Spinal cord (tissue), 10 donors: ENCODE data around the gene GOSR2. TPM values are rescaled to one million over a fixed set of nuclear protein-coding genes. Genes with fewer than 3 reads are reported as not detected.

Experiments used
- DNase-seq, 6 donors: peaks; one replicate each; pipeline versions ENCODE4 v3.0.0 to v3.0.0-alpha.2; 2013 to 2015; ENCODE audit warnings: low spot score in 6 of 6, low read depth in 4 of 6
- H3K27ac ChIP-seq: one replicate; pipeline ENCODE4 v1.5.1; 2013; ENCODE audit warnings: low read depth, low read length, control low read depth
- H3K27me3 ChIP-seq: one replicate; pipeline ENCODE4 v1.6.1; 2013; ENCODE audit warnings: low read length; ENCODE audit not compliant: control insufficient read depth, insufficient read depth
- H3K36me3 ChIP-seq: one replicate; pipeline ENCODE4 v1.6.1; 2013; ENCODE audit warnings: low read length; ENCODE audit not compliant: control insufficient read depth, insufficient read depth
- H3K4me1 ChIP-seq: one replicate; pipeline ENCODE4 v1.6.1; 2013; ENCODE audit warnings: low read length; ENCODE audit not compliant: control insufficient read depth, insufficient read depth
- H3K4me3 ChIP-seq: one replicate; pipeline ENCODE4 v1.5.1; 2013; ENCODE audit warnings: low read depth, low read length, control low read depth
- H3K9me3 ChIP-seq: one replicate; pipeline ENCODE4 v1.6.1; 2013; ENCODE audit warnings: low read length; ENCODE audit not compliant: control insufficient read depth, insufficient read depth
- WGBS: methylation state at CpG from one replicate; pipeline ENCODE4 v1.1.5; 2013; ENCODE audit warnings: missing lambda C conversion rate; ENCODE audit not compliant: insufficient coverage; 5-methylcytosine and 5-hydroxymethylcytosine counted together
- polyA plus RNA-seq, 2 donors: library from polyadenylated mRNA; unstranded; fragments of 120-200 nt; gene quantifications; one replicate each; pipeline ENCODE4 v1.2.1, GENCODE V29; 2013; ENCODE audit not compliant: insufficient read length in 2 of 2
- total RNA-seq, 2 donors: library from RNA; depleted of rRNA in 1 of 2; stranded (reverse); fragments of 120-200 nt in 1 of 2; fragments of >200 nt in 1 of 2; gene quantifications; one replicate each; pipeline versions ENCODE4 v1.2.3 to v1.2.4, GENCODE V29; 2013 to 2014
- donor health status: healthy.

GOSR2 gene
- total and polyA plus RNA-seq, 4 donors, result 42.1 to 56.4 (median 46.8) TPM

GRCh38 chr17:46889992-46890564, 32.9 kb upstream of the GOSR2 start:
- Histone ChIP-seq H3K27ac (no peak overlapping the region), H3K9me3 (no peaks in the 10 kb centered on the region), H3K4me3 (no peak overlapping the region), H3K27me3 (no peaks in the 10 kb centered on the region), H3K4me1 (peaks cover 9% of the 10 kb centered on the region), H3K36me3 (no peaks in the 10 kb centered on the region)
- WGBS, result 43% methylated on average over 12 of the region's 13 CpGs
- no peak for DNase-seq

- H3K9me3 ChIP-seq, result no peaks in the 10 kb centered on the region
- H3K4me1 ChIP-seq, result peaks cover 10% of the 10 kb centered on the region
- H3K4me3 ChIP-seq, result no peak overlapping the region
- no peaks in the 10 kb centered on the region for H3K36me3 ChIP-seq
- 71% methylated on average over 4 of the region's 6 CpGs for WGBS
- H3K27me3 ChIP-seq, result no peaks in the 10 kb centered on the region
- DNase-seq, result no peak
- no peak overlapping the region for H3K27ac ChIP-seq
These were observed 32.3 kb upstream of the GOSR2 start for GRCh38 chr17:46890638-46891037.

GRCh38 chr17:46892192-46892703, 30.7 kb upstream of the GOSR2 start:
- DNase-seq, result no peak
- Histone ChIP-seq H3K27ac (no peak overlapping the region), H3K4me1 (peaks cover 10% of the 10 kb centered on the region), H3K36me3 (no peaks in the 10 kb centered on the region), H3K27me3 (no peaks in the 10 kb centered on the region), H3K9me3 (no peaks in the 10 kb centered on the region), H3K4me3 (no peak overlapping the region)
- 90% methylated on average over 4 of the region's 4 CpGs for WGBS

GRCh38 chr17:46894024-46894423, 28.9 kb upstream of the GOSR2 start:
- Histone ChIP-seq H3K9me3 (no peaks in the 10 kb centered on the region), H3K27me3 (no peaks in the 10 kb centered on the region), H3K4me1 (peaks cover 10% of the 10 kb centered on the region), H3K4me3 (no peak overlapping the region), H3K27ac (no peak overlapping the region), H3K36me3 (no peaks in the 10 kb centered on the region)
- no peak for DNase-seq
- WGBS, result 83% methylated on average over 9 of the region's 9 CpGs

GRCh38 chr17:46894476-46895151, 28.3 kb upstream of the GOSR2 start:
- Histone ChIP-seq H3K36me3 (no peaks in the 10 kb centered on the region), H3K4me3 (no peak overlapping the region), H3K9me3 (no peaks in the 10 kb centered on the region), H3K27ac (no peak overlapping the region), H3K27me3 (no peaks in the 10 kb centered on the region), H3K4me1 (peaks cover 10% of the 10 kb centered on the region)
- no peak for DNase-seq
- 39% methylated on average over 26 of the region's 29 CpGs for WGBS

- H3K27ac ChIP-seq, result no peak overlapping the region
- peaks cover 10% of the 10 kb centered on the region for H3K4me1 ChIP-seq
- H3K4me3 ChIP-seq, result no peak overlapping the region
- WGBS, result 85% methylated on average over 7 of the region's 9 CpGs
- no peak for DNase-seq
- no peaks in the 10 kb centered on the region for H3K36me3 ChIP-seq
- H3K27me3 ChIP-seq, result no peaks in the 10 kb centered on the region
- H3K9me3 ChIP-seq, result no peaks in the 10 kb centered on the region
These were observed 27.8 kb upstream of the GOSR2 start for GRCh38 chr17:46895171-46895570.

- Histone ChIP-seq H3K36me3 (no peaks in the 10 kb centered on the region), H3K27ac (no peak overlapping the region), H3K4me3 (no peak overlapping the region), H3K4me1 (peaks cover 10% of the 10 kb centered on the region), H3K9me3 (no peaks in the 10 kb centered on the region), H3K27me3 (no peaks in the 10 kb centered on the region)
- DNase-seq, result no peak
- 90% methylated on average over 9 of the region's 9 CpGs for WGBS
These were observed 26.0 kb upstream of the GOSR2 start for GRCh38 chr17:46896991-46897390.

GRCh38 chr17:46898364-46898763, 24.6 kb upstream of the GOSR2 start:
- peaks cover 10% of the 10 kb centered on the region for H3K4me1 ChIP-seq
- 78% methylated on average over 1 of the region's 2 CpGs for WGBS
- H3K9me3 ChIP-seq, result no peaks in the 10 kb centered on the region
- H3K36me3 ChIP-seq, result no peaks in the 10 kb centered on the region
- H3K27me3 ChIP-seq, result no peaks in the 10 kb centered on the region
- H3K4me3 ChIP-seq, result no peak overlapping the region
- no peak for DNase-seq
- H3K27ac ChIP-seq, result no peak overlapping the region

- H3K27me3 ChIP-seq, result no peaks in the 10 kb centered on the region
- no peak for DNase-seq
- WGBS, result 100% methylated on average over 2 of the region's 5 CpGs
- no peak overlapping the region for H3K27ac ChIP-seq
- H3K36me3 ChIP-seq, result no peaks in the 10 kb centered on the region
- peaks cover 10% of the 10 kb centered on the region for H3K4me1 ChIP-seq
- H3K4me3 ChIP-seq, result no peak overlapping the region
- no peaks in the 10 kb centered on the region for H3K9me3 ChIP-seq
These were observed 24.1 kb upstream of the GOSR2 start for GRCh38 chr17:46898860-46899259.

GRCh38 chr17:46901291-46901690, 21.7 kb upstream of the GOSR2 start:
- Histone ChIP-seq H3K9me3 (no peaks in the 10 kb centered on the region), H3K27ac (no peak overlapping the region), H3K36me3 (no peaks in the 10 kb centered on the region), H3K4me3 (no peak overlapping the region), H3K27me3 (no peaks in the 10 kb centered on the region), H3K4me1 (no peaks in the 10 kb centered on the region)
- 77% methylated on average over 8 of the region's 9 CpGs for WGBS
- no peak for DNase-seq
